Mucosa of stomach (tissue), 1 donor: Measurements from ENCODE around the gene FRMD6.
"Not testable (repeated sequence)": the region's sequence is repeated elsewhere in the genome, so short reads cannot be mapped to it uniquely, and the experiment has no call there.

Experiments used
- H3K27me3 ChIP-seq: one replicate; pipeline ENCODE4 v1.7.0; 2013; ENCODE audit warnings: mild to moderate bottlenecking, low read length; ENCODE audit not compliant: control insufficient read depth, insufficient read depth
- H3K36me3 ChIP-seq: one replicate; pipeline ENCODE4 v1.7.0; 2013; ENCODE audit warnings: low read length; ENCODE audit not compliant: control insufficient read depth, insufficient read depth
- H3K4me1 ChIP-seq: one replicate; pipeline ENCODE4 v1.7.0; 2013; ENCODE audit warnings: mild to moderate bottlenecking, low read length; ENCODE audit not compliant: control insufficient read depth, insufficient read depth
- H3K4me3 ChIP-seq: one replicate; pipeline ENCODE4 v1.7.0; 2013; ENCODE audit warnings: low read length
- H3K9ac ChIP-seq: one replicate; pipeline ENCODE4 v1.7.0; 2013; ENCODE audit warnings: mild to moderate bottlenecking, low read length, moderate library complexity
- H3K9me3 ChIP-seq: one replicate; pipeline ENCODE4 v1.7.0; 2013; ENCODE audit warnings: mild to moderate bottlenecking, low read length, moderate library complexity; ENCODE audit not compliant: control insufficient read depth
- donor health status: Pancreatic carcinoma.

FRMD6 gene

GRCh38 chr14:51616256-51616655 lies 35.5 kb upstream of the FRMD6 start:
- Histone ChIP-seq H3K9ac (no peak overlapping the region), H3K4me1 (no peaks in the 10 kb centered on the region), H3K9me3 (no peaks in the 10 kb centered on the region), H3K36me3 (no peaks in the 10 kb centered on the region), H3K27me3 (no peaks in the 10 kb centered on the region), H3K4me3 (no peak overlapping the region)

DNA sequence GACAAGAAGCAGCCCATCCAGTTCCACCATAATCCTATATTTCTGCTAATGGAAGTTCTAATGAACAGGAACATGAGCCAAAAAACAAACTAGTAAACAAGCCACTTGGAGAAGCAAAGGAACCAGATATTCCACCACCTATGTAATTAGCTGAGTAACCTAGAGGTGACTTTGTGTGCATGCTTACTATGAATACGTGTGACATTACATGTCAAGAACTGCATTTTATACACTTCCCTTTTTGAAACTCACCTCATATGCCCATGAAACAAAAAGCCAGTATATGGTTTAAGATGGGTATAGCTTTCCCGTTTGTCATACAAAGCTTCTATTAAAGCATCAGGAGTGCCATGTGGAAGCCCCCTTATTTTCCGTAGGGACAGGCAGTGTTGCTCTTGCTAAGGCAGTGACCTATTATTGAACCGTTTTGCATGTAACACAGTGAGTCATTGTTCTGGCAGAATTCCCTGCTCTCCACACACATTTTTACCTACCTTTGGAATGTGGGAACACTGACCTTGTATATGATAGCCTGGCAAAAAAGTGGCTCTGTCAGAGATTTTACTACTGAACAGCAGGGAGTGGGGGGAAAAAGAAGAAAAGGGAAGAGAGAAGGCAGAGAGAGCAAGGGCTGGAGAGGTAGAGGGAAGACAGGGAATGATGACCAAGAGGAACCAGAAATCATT lies 34.8 kb upstream of the FRMD6 start:
- Histone ChIP-seq H3K4me3 (no peak overlapping the region), H3K27me3 (no peaks in the 10 kb centered on the region), H3K9ac (no peak overlapping the region), H3K4me1 (no peaks in the 10 kb centered on the region), H3K36me3 (no peaks in the 10 kb centered on the region), H3K9me3 (no peaks in the 10 kb centered on the region)

DNA sequence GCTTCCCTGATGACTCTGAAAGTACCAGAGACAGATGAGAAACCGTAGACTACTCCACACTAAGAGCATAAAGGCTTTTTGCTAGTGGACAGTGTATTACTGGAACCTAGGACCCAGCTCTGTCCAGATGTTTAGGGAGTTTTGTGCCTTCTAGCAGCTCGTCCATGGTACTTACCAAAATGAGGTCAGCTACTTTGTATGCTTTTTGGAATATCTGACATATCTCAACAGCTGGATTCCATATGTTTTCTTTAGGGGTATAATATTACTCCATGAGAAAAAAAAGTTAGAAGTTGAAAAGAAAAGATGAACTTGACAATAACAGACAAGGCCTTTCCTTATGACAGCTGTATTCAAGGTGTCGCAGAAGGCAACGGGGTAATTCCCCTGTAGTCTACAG lies 32.1 kb upstream of the FRMD6 start:
- no peaks in the 10 kb centered on the region for H3K4me1 ChIP-seq
- no peak overlapping the region for H3K9ac ChIP-seq
- H3K36me3 ChIP-seq: no peaks in the 10 kb centered on the region
- no peak overlapping the region for H3K4me3 ChIP-seq
- H3K27me3 ChIP-seq: no peaks in the 10 kb centered on the region
- no peaks in the 10 kb centered on the region for H3K9me3 ChIP-seq

- no peaks in the 10 kb centered on the region for H3K36me3 ChIP-seq
- no peak overlapping the region for H3K9ac ChIP-seq
- no peak overlapping the region for H3K4me3 ChIP-seq
- H3K9me3 ChIP-seq: no peaks in the 10 kb centered on the region
- no peaks in the 10 kb centered on the region for H3K4me1 ChIP-seq
- no peaks in the 10 kb centered on the region for H3K27me3 ChIP-seq
These were observed 31.7 kb upstream of the FRMD6 start for GRCh38 chr14:51620056-51620455.

DNA sequence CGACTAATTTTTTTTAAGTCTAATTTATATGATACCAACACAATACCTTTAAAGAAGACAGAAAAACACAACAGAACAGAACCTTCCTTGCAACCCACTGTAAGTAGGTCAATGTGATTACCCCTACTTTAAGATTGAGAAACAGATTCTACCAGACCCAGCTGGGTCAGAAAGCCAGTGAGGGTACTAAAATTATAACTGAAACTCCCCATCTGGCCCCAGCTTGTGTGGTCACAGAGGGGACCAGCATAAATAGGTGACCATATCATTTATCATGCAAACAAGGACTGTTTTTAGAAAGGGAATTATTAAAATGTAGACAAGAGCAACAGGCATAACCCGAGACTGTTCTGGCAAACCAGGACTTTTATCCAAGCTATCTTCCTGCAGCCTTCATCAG lies 30.1 kb upstream of the FRMD6 start:
- Histone ChIP-seq H3K4me1 (no peaks in the 10 kb centered on the region), H3K4me3 (no peak overlapping the region), H3K36me3 (no peaks in the 10 kb centered on the region), H3K9ac (no peak overlapping the region), H3K27me3 (no peaks in the 10 kb centered on the region), H3K9me3 (no peaks in the 10 kb centered on the region)

- H3K4me1 ChIP-seq: no peaks in the 10 kb centered on the region
- H3K9ac ChIP-seq: no peak overlapping the region
- H3K27me3 ChIP-seq: no peaks in the 10 kb centered on the region
- no peaks in the 10 kb centered on the region for H3K9me3 ChIP-seq
- H3K36me3 ChIP-seq: no peaks in the 10 kb centered on the region
- H3K4me3 ChIP-seq: no peak overlapping the region
These were observed 29.3 kb upstream of the FRMD6 start for GRCh38 chr14:51622376-51622775.

DNA sequence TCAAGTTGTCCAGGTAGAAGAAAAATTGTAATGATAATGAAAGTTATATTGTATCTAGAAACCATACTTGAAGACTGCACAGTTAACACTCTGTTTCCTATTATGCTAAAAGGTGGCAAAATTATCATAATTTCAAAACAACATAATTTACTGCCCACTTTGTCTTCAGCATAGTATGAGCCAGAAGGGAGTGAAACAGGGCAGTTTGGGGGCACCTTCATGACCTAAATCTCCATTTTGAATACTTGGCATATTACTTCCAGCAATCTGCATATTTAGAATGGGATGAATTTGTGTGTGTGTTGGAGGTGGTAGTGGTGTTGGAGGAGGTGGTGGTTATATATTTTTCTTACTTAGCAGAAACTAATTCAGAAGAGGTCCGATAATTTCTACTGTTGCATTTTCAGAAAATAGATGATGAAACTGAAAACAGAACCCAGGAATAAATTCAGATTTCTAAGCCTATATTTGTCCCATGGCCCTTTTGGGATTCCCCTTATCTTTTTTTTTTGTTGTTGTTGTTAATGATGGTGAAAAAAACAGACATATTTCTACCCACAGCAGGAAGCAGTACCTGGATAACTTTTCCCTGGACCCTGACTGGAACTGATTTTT lies 26.6 kb upstream of the FRMD6 start:
- Histone ChIP-seq H3K4me3 (no peak overlapping the region), H3K36me3 (no peaks in the 10 kb centered on the region), H3K4me1 (no peaks in the 10 kb centered on the region), H3K9me3 (no peaks in the 10 kb centered on the region), H3K9ac (no peak overlapping the region), H3K27me3 (no peaks in the 10 kb centered on the region)

DNA sequence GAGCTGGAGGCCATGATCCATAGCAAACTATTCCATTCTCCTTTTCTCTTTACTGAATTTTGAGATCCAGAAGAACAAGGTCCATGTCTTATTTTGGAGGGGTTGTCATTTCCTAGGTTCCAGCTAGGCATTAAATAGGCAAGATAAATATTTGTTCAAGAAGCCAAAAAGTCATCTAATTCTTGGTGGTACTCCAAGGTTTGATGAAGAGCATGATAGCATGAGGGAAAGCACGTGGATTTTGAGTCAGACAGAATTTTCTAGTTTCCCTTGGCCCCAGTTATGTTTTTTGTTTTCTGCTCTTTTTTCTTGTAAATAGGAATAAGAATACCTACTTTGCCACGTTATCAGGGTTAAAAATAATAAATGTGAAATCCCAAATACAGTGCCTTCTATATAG lies 25.5 kb upstream of the FRMD6 start:
- no peak overlapping the region for H3K9ac ChIP-seq
- H3K36me3 ChIP-seq: no peaks in the 10 kb centered on the region
- H3K9me3 ChIP-seq: no peaks in the 10 kb centered on the region

GRCh38 chr14:51626788-51627187 lies 24.9 kb upstream of the FRMD6 start:
- Histone ChIP-seq H3K27me3 (no peaks in the 10 kb centered on the region), H3K4me3 (no peak overlapping the region), H3K36me3 (no peaks in the 10 kb centered on the region), H3K4me1 (no peaks in the 10 kb centered on the region), H3K9me3 (no peaks in the 10 kb centered on the region), H3K9ac (no peak overlapping the region)

More for the DNA sequence above, 25.5 kb upstream of the FRMD6 start:
- Histone ChIP-seq H3K4me1 (no peaks in the 10 kb centered on the region), H3K27me3 (no peaks in the 10 kb centered on the region), H3K4me3 (no peak overlapping the region)

GRCh38 chr14:51627313-51627712 lies 24.4 kb upstream of the FRMD6 start:
- H3K4me3 ChIP-seq: no peak overlapping the region
- no peak overlapping the region for H3K9ac ChIP-seq
- H3K27me3 ChIP-seq: no peaks in the 10 kb centered on the region
- H3K36me3 ChIP-seq: no peaks in the 10 kb centered on the region
- H3K9me3 ChIP-seq: no peaks in the 10 kb centered on the region
- no peaks in the 10 kb centered on the region for H3K4me1 ChIP-seq

DNA sequence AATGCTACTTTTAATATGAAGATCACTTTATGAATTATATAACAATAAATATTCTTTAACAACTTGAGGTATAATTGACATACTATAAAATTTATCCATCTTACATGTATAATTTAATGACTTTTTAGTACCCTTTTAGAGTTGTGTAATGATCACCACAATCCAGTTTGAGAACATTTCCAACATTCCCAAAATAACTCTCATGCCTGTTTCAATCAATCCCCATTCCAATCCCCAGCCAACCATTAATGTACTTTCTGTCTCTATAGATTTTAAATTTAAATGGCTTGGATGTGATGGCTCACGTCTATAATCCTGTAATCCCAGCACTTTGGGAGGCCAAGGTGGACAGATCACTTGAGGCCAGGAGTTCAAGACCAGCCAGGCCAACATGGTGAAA lies 23.5 kb upstream of the FRMD6 start:
- Histone ChIP-seq H3K36me3 (no peaks in the 10 kb centered on the region), H3K4me3 (no peak overlapping the region), H3K4me1 (no peaks in the 10 kb centered on the region), H3K9ac (no peak overlapping the region), H3K27me3 (no peaks in the 10 kb centered on the region), H3K9me3 (no peaks in the 10 kb centered on the region)

GRCh38 chr14:51630987-51631386 lies 20.7 kb upstream of the FRMD6 start:
- Histone ChIP-seq H3K4me1 (no peaks in the 10 kb centered on the region), H3K4me3 (no peak overlapping the region), H3K36me3 (no peaks in the 10 kb centered on the region), H3K9ac (no peak overlapping the region), H3K9me3 (no peaks in the 10 kb centered on the region), H3K27me3 (no peaks in the 10 kb centered on the region)

DNA sequence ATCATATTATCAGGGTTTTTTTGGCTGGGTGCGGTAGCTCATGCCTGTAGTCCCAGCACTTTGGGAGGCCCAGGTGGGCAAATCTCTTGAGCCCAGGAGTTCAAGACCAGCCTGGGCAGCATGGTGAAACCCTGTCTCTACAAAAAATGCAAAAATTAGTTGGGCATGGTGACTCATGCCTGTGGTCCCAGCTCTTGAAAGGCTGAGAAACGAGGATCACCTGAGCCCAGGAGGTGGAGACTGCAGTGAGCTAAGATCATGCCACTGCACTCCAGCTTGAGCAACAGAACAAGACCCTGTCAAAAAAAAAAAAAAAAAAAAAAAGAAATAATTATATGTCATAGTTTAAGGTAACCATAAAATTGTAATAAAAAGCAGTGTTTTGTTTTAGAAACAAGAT lies 18.4 kb upstream of the FRMD6 start:
- not testable (repeated sequence) for H3K9me3 ChIP-seq, H3K4me3 ChIP-seq, H3K9ac ChIP-seq, H3K4me1 ChIP-seq, H3K36me3 ChIP-seq, H3K27me3 ChIP-seq
